GM12878 (cell line): ENCODE measurements around the gene BLTP3B. TPM values are rescaled to one million over a fixed set of nuclear protein-coding genes. Genes with fewer than 3 reads are reported as not detected.

Source experiments
- ATAC-seq: fragments of 200-7000 bp; cut with Tn5 transposase; 3 replicates; pipeline ENCODE4 v1.9.1; 2020; ENCODE audit warnings: mild to moderate bottlenecking, moderate library complexity
- BruUV-seq: library from RNA; stranded (reverse); fragments of 400-500 nt; replicated peaks from 2 replicates; lab custom pipeline; 2021; lab: Mats Ljungman, UMichigan
- CTCF ChIA-PET: fragments of 300-600 bp; sonication (Branson Sonifier 250); formaldehyde crosslinking; extraction: SDS; loops from one replicate; lab custom pipeline; 2021; ENCODE audit warnings: inconsistent platforms; lab: Yijun Ruan, JAX
- POLR2A ChIA-PET: fragments of 350-600 bp; formaldehyde crosslinking; extraction: SDS; loops from one replicate; lab custom pipeline; 2021; ENCODE audit warnings: inconsistent platforms; lab: Charles Lee
- RAD21 ChIA-PET: fragments of 300-600 bp; sonication (Branson Sonifier 250); formaldehyde crosslinking; loops from one replicate; lab custom pipeline; 2023; ENCODE audit warnings: antibody characterized with exemption; ENCODE audit not compliant: unreplicated experiment; lab: Charles Lee
- SMC1A ChIA-PET: fragments of 300-600 bp; sonication (Branson Sonifier 250); formaldehyde crosslinking; loops from one replicate; lab custom pipeline; 2023; ENCODE audit not compliant: unreplicated experiment, uncharacterized antibody; lab: Charles Lee
- DNase-seq: peaks from one replicate; pipeline ENCODE4 v3.0.0-alpha.2; 2011; ENCODE audit warnings: low read depth, low spot score
- FAIRE-seq: peaks from 3 replicates; lab custom pipeline; 2011; peaks lifted over from hg19 to GRCh38; lab: Jason Lieb, UNC
- H2AFZ ChIP-seq: 2 replicates; pipeline ENCODE4 v1.6.0; 2011; ENCODE audit warnings: low read depth, low read length, control low read depth; ENCODE audit not compliant: control insufficient read depth
- H3K27ac ChIP-seq: 2 replicates; pipeline ENCODE4 v1.5.1; 2011; ENCODE audit warnings: control low read depth; ENCODE audit not compliant: control insufficient read depth, insufficient read depth
- H3K27me3 ChIP-seq, 2 experiments: replicated peaks in 1 of 2; 2 replicates each; pipeline versions ENCODE4 v1.6.0 to v1.6.1; 2011; ENCODE audit warnings: low read length in 1 of 2; ENCODE audit not compliant: control insufficient read depth in 2 of 2, insufficient read depth in 2 of 2
- H3K36me3 ChIP-seq, 2 experiments: 2 replicates each; pipeline ENCODE4 v1.5.1; 2011; ENCODE audit warnings: low read length in 1 of 2; ENCODE audit not compliant: control insufficient read depth in 2 of 2, insufficient read depth in 2 of 2
- H3K4me1 ChIP-seq: 2 replicates; pipeline ENCODE4 v1.6.1; 2011; ENCODE audit warnings: mild to moderate bottlenecking, low read length, moderate library complexity, mixed read lengths; ENCODE audit not compliant: control insufficient read depth, insufficient read depth
- H3K4me2 ChIP-seq: 2 replicates; pipeline ENCODE4 v1.6.0; 2011; ENCODE audit warnings: control low read depth; ENCODE audit not compliant: control insufficient read depth, insufficient read depth
- H3K4me3 ChIP-seq: fragments of 200-600 bp; sonication (generic); 2 replicates; pipeline ENCODE4 v1.5.1; 2016
- H3K79me2 ChIP-seq: 2 replicates; pipeline ENCODE4 v1.6.0; 2011; ENCODE audit warnings: low read length; ENCODE audit not compliant: control insufficient read depth, insufficient read depth
- H3K9ac ChIP-seq: 2 replicates; pipeline ENCODE4 v1.8.0; 2011; ENCODE audit warnings: low read length, control low read depth, mixed read lengths; ENCODE audit not compliant: control insufficient read depth, insufficient read depth
- H3K9me3 ChIP-seq: replicated peaks from 3 replicates; pipeline ENCODE4 v1.5.1; 2011; ENCODE audit warnings: mild to moderate bottlenecking, low read length; ENCODE audit not compliant: control insufficient read depth, insufficient read depth
- H4K20me1 ChIP-seq: 2 replicates; pipeline ENCODE4 v1.6.0; 2011; ENCODE audit not compliant: control insufficient read depth, insufficient read depth
- BCL11A ChIP-seq: IDR thresholded peaks from 2 replicates; pipeline ENCODE4 v1.6.1; 2011; ENCODE audit warnings: low read depth, low read length
- CBX5 ChIP-seq: sonication (generic); IDR thresholded peaks from 2 replicates; pipeline ENCODE4 v1.6.1; 2016; ENCODE audit warnings: low read depth, moderate library complexity, mild to moderate bottlenecking, inconsistent platforms
- CHD2 ChIP-seq: IDR thresholded peaks from 2 replicates; pipeline ENCODE4 v1.6.1; 2011; ENCODE audit warnings: low read depth, low read length, improper control_type of control experiment, borderline replicate concordance
- MLLT1 ChIP-seq: fragments of 450-650 bp; IDR thresholded peaks from 2 replicates; pipeline ENCODE4 v1.6.1; 2016; ENCODE audit warnings: mild to moderate bottlenecking
- NKRF ChIP-seq: fragments of 450-650 bp; conservative IDR thresholded peaks from 2 replicates; pipeline ENCODE4 v1.6.1; 2017; ENCODE audit warnings: mild to moderate bottlenecking, moderate library complexity
- POU2F2 ChIP-seq: IDR thresholded peaks from 3 replicates; pipeline ENCODE4 v1.6.1; 2011; ENCODE audit warnings: low read depth, mild to moderate bottlenecking, low read length, borderline replicate concordance
- SMAD1 ChIP-seq: fragments of 450-650 bp; IDR thresholded peaks from 2 replicates; pipeline ENCODE4 v1.6.1; 2018; ENCODE audit warnings: mild to moderate bottlenecking, low read depth; ENCODE audit not compliant: partially characterized antibody
- TCF12 ChIP-seq: IDR thresholded peaks from 2 replicates; pipeline ENCODE4 v1.6.1; 2011; ENCODE audit warnings: low read depth, mild to moderate bottlenecking, low read length
- TCF7 ChIP-seq: IDR thresholded peaks from 2 replicates; pipeline ENCODE4 v1.6.1; 2014; ENCODE audit warnings: antibody characterized with exemption, borderline replicate concordance
- ZNF217 ChIP-seq: fragments of 450-650 bp; IDR thresholded peaks from 2 replicates; pipeline ENCODE4 v1.6.1; 2017; ENCODE audit warnings: antibody characterized with exemption, mild to moderate bottlenecking
- ZSCAN29 ChIP-seq: fragments of 450-650 bp; IDR thresholded peaks from 2 replicates; pipeline ENCODE4 v1.6.1; 2017; ENCODE audit warnings: mild to moderate bottlenecking, moderate library complexity
- WGBS: methylation state at CpG from one replicate; pipeline ENCODE4 v1.1.6; 2016; ENCODE audit warnings: low lambda C conversion rate; ENCODE audit not compliant: insufficient replicate concordance, insufficient coverage; ENCODE audit errors: missing lambda C conversion rate; 5-methylcytosine and 5-hydroxymethylcytosine counted together
- in situ Hi-C: fragments of 300-500 bp; cut with MboI; formaldehyde crosslinking; loops from 9 replicates; pipeline ENCODE4 v1.14.3; 2018; ENCODE audit warnings: mixed read lengths
- intact Hi-C: fragments of 100-400 bp; cut with micrococcal nuclease; formaldehyde crosslinking; loops from one replicate; pipeline ENCODE4 v1.14.2; 2022; ENCODE audit not compliant: unreplicated experiment
- polyA plus RNA-seq, 11 experiments: library from polyadenylated mRNA; depleted of rRNA in 4 of 11; unstranded in 6 of 11; stranded (reverse) in 5 of 11; fragments of >200 nt; fragmentation: Nextera tagmentation in 4 of 11; fragmentation: Illumina TruSeq in 1 of 11; extraction: Ambion mirVana in 4 of 11; extraction: Trizol in 1 of 11; gene quantifications; 1 replicate in 1 of 11; 2 replicates in 10 of 11; pipeline versions ENCODE4 v1.2.1 to v1.2.3, GENCODE V29; 2011 to 2016; ENCODE audit warnings: inconsistent platforms in 2 of 11, missing spikeins in 2 of 11, low read depth in 1 of 11
- total RNA-seq, 4 experiments: library from RNA; depleted of rRNA in 3 of 4; stranded (reverse); fragments of >200 nt in 3 of 4; fragmentation: Illumina TruSeq in 1 of 4; extraction: Trizol in 1 of 4; gene quantifications; 2 replicates each; pipeline versions ENCODE4 v1.2.1 to v1.2.3, GENCODE V29; 2013 to 2021
- TF ChIP-seq, protein P1 (sequence below): IDR thresholded peaks from 2 replicates; pipeline ENCODE4 v1.6.1; 2012; ENCODE audit warnings: low read depth, low read length, improper control_type of control experiment
- TF ChIP-seq, protein P2 (sequence below): IDR thresholded peaks from 2 replicates; pipeline ENCODE4 v1.6.1; 2011; ENCODE audit warnings: mild to moderate bottlenecking, low read depth, low read length, moderate library complexity; ENCODE audit not compliant: insufficient replicate concordance

The BLTP3B gene
- total and polyA plus RNA-seq, 10 of the 15 experiments (the other 5 are each of a cell fraction or from before 2014, with no cell fraction given) = 3.6 to 23.6 (median 17.0) TPM

DNA sequence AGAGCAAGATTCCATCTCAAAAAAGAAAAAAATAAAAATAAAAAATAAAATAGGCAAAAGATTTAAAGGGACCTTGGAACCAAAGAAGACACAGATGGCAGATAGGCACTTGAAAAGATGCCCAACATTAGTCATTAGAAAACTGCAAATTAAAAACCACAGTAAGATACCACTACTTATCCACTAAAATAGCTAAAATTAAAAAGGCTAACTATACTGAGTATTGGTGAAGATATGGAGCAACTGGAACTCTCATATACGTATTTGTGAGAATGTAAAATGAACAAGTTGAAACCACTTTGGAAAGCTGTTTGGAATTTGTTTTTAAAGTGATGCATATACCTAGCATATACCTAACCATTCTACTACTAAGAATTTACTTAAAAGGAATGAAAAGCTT is 22.3 kb downstream of the BLTP3B start:
- Histone ChIP-seq H3K4me3 (no peak overlapping the region), H3K36me3 (no peaks in the 10 kb centered on the region; a peak in 1 of 4 replicates), H3K4me2 (no peak overlapping the region), H2AFZ (no peak overlapping the region), H3K9me3 (no peaks in the 10 kb centered on the region; the same call in 2 of the 3 replicates), H3K4me1 (no peaks in the 10 kb centered on the region; the same call in 1 of the 2 replicates), H3K9ac (no peak overlapping the region), H3K27ac (no peak overlapping the region), H3K79me2 (no peaks in the 10 kb centered on the region; the same call in none of the 2 replicates), H4K20me1 (no peaks in the 10 kb centered on the region), H3K27me3 (no peaks in the 10 kb centered on the region)
- intact Hi-C loops = no loop called here
- in situ Hi-C loops = no loop called here
- TF ChIP-seq SMAD1 = no peak
- TF ChIP-seq BCL11A = no peak
- no peak for TF ChIP-seq ZNF217
- TF ChIP-seq POU2F2 = no peak
- TF ChIP-seq CHD2 = no peak
- TF ChIP-seq TCF12 = no peak
- TF ChIP-seq, protein P1, sequence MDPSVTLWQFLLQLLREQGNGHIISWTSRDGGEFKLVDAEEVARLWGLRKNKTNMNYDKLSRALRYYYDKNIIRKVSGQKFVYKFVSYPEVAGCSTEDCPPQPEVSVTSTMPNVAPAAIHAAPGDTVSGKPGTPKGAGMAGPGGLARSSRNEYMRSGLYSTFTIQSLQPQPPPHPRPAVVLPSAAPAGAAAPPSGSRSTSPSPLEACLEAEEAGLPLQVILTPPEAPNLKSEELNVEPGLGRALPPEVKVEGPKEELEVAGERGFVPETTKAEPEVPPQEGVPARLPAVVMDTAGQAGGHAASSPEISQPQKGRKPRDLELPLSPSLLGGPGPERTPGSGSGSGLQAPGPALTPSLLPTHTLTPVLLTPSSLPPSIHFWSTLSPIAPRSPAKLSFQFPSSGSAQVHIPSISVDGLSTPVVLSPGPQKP = no peak
- TF ChIP-seq CBX5 = no peak
- TF ChIP-seq NKRF = no peak
- no peak for TF ChIP-seq MLLT1
- no peak for TF ChIP-seq TCF7
- TF ChIP-seq, protein P2, sequence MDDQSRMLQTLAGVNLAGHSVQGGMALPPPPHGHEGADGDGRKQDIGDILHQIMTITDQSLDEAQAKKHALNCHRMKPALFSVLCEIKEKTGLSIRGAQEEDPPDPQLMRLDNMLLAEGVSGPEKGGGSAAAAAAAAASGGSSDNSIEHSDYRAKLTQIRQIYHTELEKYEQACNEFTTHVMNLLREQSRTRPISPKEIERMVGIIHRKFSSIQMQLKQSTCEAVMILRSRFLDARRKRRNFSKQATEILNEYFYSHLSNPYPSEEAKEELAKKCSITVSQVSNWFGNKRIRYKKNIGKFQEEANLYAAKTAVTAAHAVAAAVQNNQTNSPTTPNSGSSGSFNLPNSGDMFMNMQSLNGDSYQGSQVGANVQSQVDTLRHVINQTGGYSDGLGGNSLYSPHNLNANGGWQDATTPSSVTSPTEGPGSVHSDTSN = no peak
- no peak for TF ChIP-seq ZSCAN29
- DNase-seq (no peak), ATAC-seq (no peak), FAIRE-seq (no peak)
- ChIA-PET POLR2A (no interaction called here), SMC1A (interaction anchor here (0.8 to 1.3 kb wide), 3 partner anchors 8 to 28 kb away, joined by 3 to 4 read pairs (median 3); no protein-coding TSS in a partner anchor), RAD21 (no interaction called here), CTCF (interaction anchor here (0.5 to 1.0 kb wide), 4 partner anchors 15 to 34 kb away, joined by 3 to 4 read pairs (median 3); no protein-coding TSS in a partner anchor)
- 100% methylated on average over 1 of the region's 1 CpG for WGBS
- BruUV-seq = no TSS peak
